Left ventricle myocardium inferior (tissue), 1 donor: Measurements from ENCODE around the gene CHRDL2. TPM values are rescaled to one million over a fixed set of nuclear protein-coding genes. Genes with fewer than 3 reads are reported as not detected.

Source experiments
- DNase-seq: peaks from one replicate; pipeline ENCODE4 v3.0.0-alpha.2; 2020
- H3K27ac ChIP-seq: fragments of 200-600 bp; replicated peaks from 2 replicates; pipeline ENCODE4 v1.8.0; 2021
- H3K27me3 ChIP-seq: fragments of 200-600 bp; 2 replicates; pipeline ENCODE4 v1.8.0; 2021; ENCODE audit warnings: low read depth
- H3K36me3 ChIP-seq: fragments of 200-600 bp; 2 replicates; pipeline ENCODE4 v1.8.0; 2021
- H3K4me1 ChIP-seq: fragments of 200-600 bp; 2 replicates; pipeline ENCODE4 v1.8.0; 2021
- H3K4me3 ChIP-seq: fragments of 200-600 bp; 2 replicates; pipeline ENCODE4 v1.8.0; 2021; ENCODE audit warnings: mild to moderate bottlenecking, moderate library complexity
- H3K9me3 ChIP-seq: fragments of 200-600 bp; replicated peaks from 2 replicates; pipeline ENCODE4 v1.8.0; 2021
- CTCF ChIP-seq: fragments of 200-600 bp; IDR thresholded peaks from 2 replicates; pipeline ENCODE4 v1.8.0; 2021; ENCODE audit warnings: antibody characterized with exemption, mild to moderate bottlenecking, borderline replicate concordance
- intact Hi-C: fragments of 100-400 bp; cut with micrococcal nuclease; formaldehyde crosslinking; loops from one replicate; pipeline ENCODE4 v1.11.0; 2022
- total RNA-seq: library from RNA; stranded (reverse); fragmentation: NEBNext Ultra II Directional; extraction: Animal tissue kit (Norgen Biotek cat#: 25700); gene quantifications from one replicate; pipeline ENCODE4 v1.2.1, GENCODE V29; 2021
- donor health status: DM: no; HTN: yes; CAD: no; lungs with severe emphysema.

The CHRDL2 gene
- total RNA-seq, 1 donor from 2014 or later = 6.5 TPM

- peak overlapping the region; percentile 80 for H3K27ac ChIP-seq
- H3K4me1 ChIP-seq = peaks cover 25% of the 10 kb centered on the region
- intact Hi-C loops = no loop called here
- no peak for TF ChIP-seq CTCF
- no peaks in the 10 kb centered on the region for H3K27me3 ChIP-seq
- no peak overlapping the region for H3K4me3 ChIP-seq
- H3K9me3 ChIP-seq = no peaks in the 10 kb centered on the region
- no peak for DNase-seq
- H3K36me3 ChIP-seq = no peaks in the 10 kb centered on the region
Measured at GRCh38 chr11:74672332-74672955, 58.8 kb downstream of the CHRDL2 start.

GRCh38 chr11:74671520-74672196 is 59.6 kb downstream of the CHRDL2 start:
- intact Hi-C loops = no loop called here

GRCh38 chr11:74670171-74670570 is 61.1 kb downstream of the CHRDL2 start:
- H3K9me3 ChIP-seq = no peaks in the 10 kb centered on the region
- H3K27ac ChIP-seq = peak overlapping the region; percentile 63
- intact Hi-C loops = no loop called here
- DNase-seq = no peak
- H3K4me1 ChIP-seq = peaks cover 18% of the 10 kb centered on the region
- no peaks in the 10 kb centered on the region for H3K27me3 ChIP-seq
- no peak for TF ChIP-seq CTCF
- no peaks in the 10 kb centered on the region for H3K36me3 ChIP-seq
- H3K4me3 ChIP-seq = no peak overlapping the region

More at GRCh38 chr11:74671520-74672196, 59.6 kb downstream of the CHRDL2 start:
- Histone ChIP-seq H3K27ac (peak overlapping the region; percentile 80), H3K4me3 (no peak overlapping the region), H3K4me1 (peaks cover 22% of the 10 kb centered on the region), H3K36me3 (no peaks in the 10 kb centered on the region), H3K27me3 (no peaks in the 10 kb centered on the region), H3K9me3 (no peaks in the 10 kb centered on the region)
- no peak for TF ChIP-seq CTCF
- no peak for DNase-seq

GRCh38 chr11:74669211-74670160 is 61.7 kb downstream of the CHRDL2 start:
- Histone ChIP-seq H3K4me1 (peaks cover 18% of the 10 kb centered on the region), H3K9me3 (no peaks in the 10 kb centered on the region), H3K4me3 (no peak overlapping the region), H3K36me3 (no peaks in the 10 kb centered on the region), H3K27ac (peak overlapping the region; percentile 63), H3K27me3 (no peaks in the 10 kb centered on the region)
- intact Hi-C loops = no loop called here
- peak; percentile 44 for DNase-seq
- TF ChIP-seq CTCF = no peak

GRCh38 chr11:74663315-74663714 is 67.9 kb downstream of the CHRDL2 start:
- H3K4me1 ChIP-seq = no peaks in the 10 kb centered on the region
- H3K9me3 ChIP-seq = peaks cover 5% of the 10 kb centered on the region
- H3K36me3 ChIP-seq = no peaks in the 10 kb centered on the region
- no peak for DNase-seq
- no peaks in the 10 kb centered on the region for H3K27me3 ChIP-seq
- H3K27ac ChIP-seq = no peak overlapping the region
- no peak overlapping the region for H3K4me3 ChIP-seq
- intact Hi-C loops = no loop called here
- no peak for TF ChIP-seq CTCF
